Stimulated activated CD4-positive, alpha-beta T cell treated with anti-CD3 and anti-CD28 coated beads, Interleukin-12 subunit alpha, Interleukin-12 subunit beta, amount 100 ng/mL, for 4 hours (primary cell): ENCODE data around the gene PIGC.
A peak's percentile ranks its signal among the peaks of the same experiment; 100 is the strongest.

ENCODE experiments used
- DNase-seq: peaks from one replicate; pipeline ENCODE4 v3.0.0-alpha.2; 2020

PIGC gene

GRCh38 chr1:172397221-172397620, 46.6 kb downstream of the PIGC start:
- DNase-seq = no peak

- DNase-seq = no peak
Observed at GRCh38 chr1:172395576-172395975, 48.3 kb downstream of the PIGC start.

GRCh38 chr1:172394811-172395210, 49.1 kb downstream of the PIGC start:
- DNase-seq = no peak

- peak; percentile 43 for DNase-seq
Observed at GRCh38 chr1:172394141-172394751, 49.6 kb downstream of the PIGC start.

- no peak for DNase-seq
Observed at GRCh38 chr1:172393354-172393753, 50.5 kb downstream of the PIGC start.

GRCh38 chr1:172391976-172392375, 51.9 kb downstream of the PIGC start:
- DNase-seq = no peak
